ENCODE results near the gene DOLK.
"Not testable (repeated sequence)": the region's sequence is repeated elsewhere in the genome, so short reads cannot be mapped to it uniquely, and the experiment has no call there.

DNA sequence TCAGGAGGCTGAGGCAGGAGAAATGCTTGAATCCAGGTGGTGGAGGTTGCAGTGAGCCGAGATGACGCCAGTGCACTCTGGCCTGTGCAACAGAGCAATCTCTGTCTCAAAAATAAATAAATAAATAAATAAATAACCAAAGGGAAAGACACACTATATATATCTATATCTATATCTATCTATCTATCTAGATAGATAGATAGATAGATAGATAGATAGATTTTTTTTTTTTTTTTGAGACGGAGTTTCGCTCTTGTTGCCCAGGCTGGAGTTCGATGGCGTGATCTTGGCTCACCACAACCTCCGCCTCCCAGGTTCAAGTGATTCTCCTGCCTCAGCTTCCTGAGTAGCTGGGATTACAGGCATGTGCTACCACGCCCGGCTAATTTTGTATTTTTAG lies 14.0 kb upstream of the DOLK start:
- TF ChIP-seq MTA3 (IDR thresholded peaks at IDR 0.05; ENCODE audit: borderline replicate concordance, low read length); EED (IDR thresholded peaks at IDR 0.05; ENCODE audit: low read depth); EZH2 (IDR thresholded peaks at IDR 0.05; ENCODE audit: borderline replicate concordance, control insufficient read depth, low read depth, low read length); NRF1 (conservative IDR thresholded peaks at IDR 0.05; ENCODE audit: low read depth, low read length): not testable (repeated sequence)
- TF ChIP-seq, protein P1, sequence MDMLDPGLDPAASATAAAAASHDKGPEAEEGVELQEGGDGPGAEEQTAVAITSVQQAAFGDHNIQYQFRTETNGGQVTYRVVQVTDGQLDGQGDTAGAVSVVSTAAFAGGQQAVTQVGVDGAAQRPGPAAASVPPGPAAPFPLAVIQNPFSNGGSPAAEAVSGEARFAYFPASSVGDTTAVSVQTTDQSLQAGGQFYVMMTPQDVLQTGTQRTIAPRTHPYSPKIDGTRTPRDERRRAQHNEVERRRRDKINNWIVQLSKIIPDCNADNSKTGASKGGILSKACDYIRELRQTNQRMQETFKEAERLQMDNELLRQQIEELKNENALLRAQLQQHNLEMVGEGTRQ (IDR thresholded peaks at IDR 0.05; ENCODE audit: borderline replicate concordance, low read depth, low read length), result not testable (repeated sequence)
- TF ChIP-seq, protein P2, sequence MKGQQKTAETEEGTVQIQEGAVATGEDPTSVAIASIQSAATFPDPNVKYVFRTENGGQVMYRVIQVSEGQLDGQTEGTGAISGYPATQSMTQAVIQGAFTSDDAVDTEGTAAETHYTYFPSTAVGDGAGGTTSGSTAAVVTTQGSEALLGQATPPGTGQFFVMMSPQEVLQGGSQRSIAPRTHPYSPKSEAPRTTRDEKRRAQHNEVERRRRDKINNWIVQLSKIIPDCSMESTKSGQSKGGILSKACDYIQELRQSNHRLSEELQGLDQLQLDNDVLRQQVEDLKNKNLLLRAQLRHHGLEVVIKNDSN (IDR thresholded peaks at IDR 0.05; ENCODE audit: borderline replicate concordance, extremely low read length, insufficient read depth, low read depth, low read length), result not testable (repeated sequence)
